Lower leg skin (tissue), 4 donors: ENCODE data around the gene SMIM20. TPM values are rescaled to one million over a fixed set of nuclear protein-coding genes. Genes with fewer than 3 reads are reported as not detected.

ENCODE experiments used
- DNase-seq, 2 donors: peaks; one replicate each; pipeline ENCODE4 v3.0.0-alpha.2; 2019; ENCODE audit warnings: low spot score in 2 of 2
- H3K4me3 ChIP-seq: fragments of 200-600 bp; sonication (generic); 2 replicates; pipeline ENCODE4 v1.5.1; 2017; ENCODE audit warnings: mild to moderate bottlenecking, low read depth; ENCODE audit not compliant: poor library complexity, severe bottlenecking
- CTCF ChIP-seq, 3 donors: fragments of 450-650 bp; IDR thresholded peaks; one replicate each; pipeline ENCODE4 v1.5.1; 2016; ENCODE audit warnings: antibody characterized with exemption in 3 of 3, mild to moderate bottlenecking in 3 of 3, moderate library complexity in 2 of 3
- POLR2A ChIP-seq, 2 donors: fragments of 450-650 bp; IDR thresholded peaks; one replicate each; pipeline ENCODE4 v1.6.1; 2016 to 2017; ENCODE audit warnings: antibody characterized with exemption in 2 of 2, mild to moderate bottlenecking in 1 of 2, moderate library complexity in 1 of 2
- WGBS, 2 donors: methylation state at CpG; one replicate each; pipeline ENCODE4 v1.1.5; 2018; 5-methylcytosine and 5-hydroxymethylcytosine counted together
- intact Hi-C: fragments of 100-400 bp; cut with DNase I; formaldehyde crosslinking; loops from one replicate; pipeline ENCODE4 v1.15.0; 2023; ENCODE audit warnings: low total_unique reads
- total RNA-seq, 4 donors: library from RNA; depleted of rRNA; stranded (reverse); fragments of >200 nt; gene quantifications; one replicate each; pipeline ENCODE4 v1.1.0, GENCODE V29; 2016

SMIM20 gene
- total RNA-seq, 4 donors from 2014 or later: 16.1 to 18.7 (median 17.4) TPM

GRCh38 chr4:25927361-25928195, 13.6 kb downstream of the SMIM20 start:
- TF ChIP-seq POLR2A (IDR thresholded peaks at IDR 0.05) (no peak), CTCF (IDR thresholded peaks at IDR 0.05) (no peak)
- no peak for DNase-seq
- H3K4me3 ChIP-seq: no peak overlapping the region
- intact Hi-C loops: no loop called here
- 72% methylated on average over 10 of the region's 10 CpGs for WGBS, 2 donors

GRCh38 chr4:25928379-25929297, 14.6 kb downstream of the SMIM20 start:
- intact Hi-C loops: no loop called here
- H3K4me3 ChIP-seq: no peak overlapping the region
- no peak for DNase-seq
- TF ChIP-seq CTCF (IDR thresholded peaks at IDR 0.05): no peak
- no peak for TF ChIP-seq POLR2A (IDR thresholded peaks at IDR 0.05)
- 47 to 54% methylated on average over 11 of the region's 11 CpGs for WGBS, 2 donors

- TF ChIP-seq CTCF (IDR thresholded peaks at IDR 0.05) (no peak), POLR2A (IDR thresholded peaks at IDR 0.05) (no peak)
- no peak overlapping the region for H3K4me3 ChIP-seq
- intact Hi-C loops: no loop called here
- no peak for DNase-seq
- WGBS, 2 donors: 74 to 79% methylated on average over 7 of the region's 7 CpGs
These were observed 15.3 kb downstream of the SMIM20 start for GRCh38 chr4:25929298-25929686.

- 87 to 96% methylated on average over 6 of the region's 6 CpGs for WGBS, 2 donors
- DNase-seq: no peak
- TF ChIP-seq CTCF (IDR thresholded peaks at IDR 0.05): no peak
- no peak for TF ChIP-seq POLR2A (IDR thresholded peaks at IDR 0.05)
- H3K4me3 ChIP-seq: no peak overlapping the region
- intact Hi-C loops: no loop called here
These were observed 16.8 kb downstream of the SMIM20 start for GRCh38 chr4:25930731-25931354.

- H3K4me3 ChIP-seq: no peak overlapping the region
- TF ChIP-seq CTCF (IDR thresholded peaks at IDR 0.05) (no peak), POLR2A (IDR thresholded peaks at IDR 0.05) (no peak)
- intact Hi-C loops: no loop called here
- no peak for DNase-seq
- WGBS, 2 donors: 97 to 98% methylated on average over 2 of the region's 2 CpGs
These were observed 22.7 kb downstream of the SMIM20 start for GRCh38 chr4:25936696-25937095.
